Osteoblast (primary cell): ENCODE data around the gene BMI1. TPM values are rescaled to one million over a fixed set of nuclear protein-coding genes. Genes with fewer than 3 reads are reported as not detected.

Experiments used
- DNase-seq: peaks from one replicate; pipeline ENCODE4 v3.0.0; 2011; ENCODE audit warnings: low spot score, mixed read lengths; ENCODE audit not compliant: insufficient read length; ENCODE audit errors: missing footprints
- H2AFZ ChIP-seq: 2 replicates; pipeline ENCODE4 v1.6.0; 2011; ENCODE audit warnings: mild to moderate bottlenecking, low read length
- H3K27ac ChIP-seq: 2 replicates; pipeline ENCODE4 v1.5.1; 2011; ENCODE audit warnings: mild to moderate bottlenecking, low read depth, low read length, moderate library complexity
- H3K27me3 ChIP-seq: 2 replicates; pipeline ENCODE4 v1.6.0; 2012; ENCODE audit warnings: mild to moderate bottlenecking, control low read depth, inconsistent platforms, low read length, moderate library complexity; ENCODE audit not compliant: insufficient read depth
- H3K36me3 ChIP-seq: 2 replicates; pipeline ENCODE4 v1.5.1; 2011; ENCODE audit warnings: mild to moderate bottlenecking, low read length, control low read depth, moderate library complexity; ENCODE audit not compliant: insufficient read depth
- H3K4me1 ChIP-seq: 2 replicates; pipeline ENCODE4 v1.5.1; 2011; ENCODE audit warnings: mild to moderate bottlenecking, low read length, control low read depth, moderate library complexity; ENCODE audit not compliant: insufficient read depth
- H3K4me2 ChIP-seq: 2 replicates; pipeline ENCODE4 v1.6.0; 2011; ENCODE audit warnings: mild to moderate bottlenecking, low read length; ENCODE audit not compliant: insufficient read depth
- H3K4me3 ChIP-seq: fragments of 200-600 bp; sonication (generic); 3 replicates; pipeline ENCODE4 v1.5.1; 2012; ENCODE audit warnings: mild to moderate bottlenecking, low read length, inconsistent platforms; ENCODE audit not compliant: insufficient read depth
- H3K79me2 ChIP-seq: 2 replicates; pipeline ENCODE4 v1.6.0; 2012; ENCODE audit warnings: mild to moderate bottlenecking, low read length, control low read depth, inconsistent platforms; ENCODE audit not compliant: insufficient read depth
- H3K9me3 ChIP-seq: 2 replicates; pipeline ENCODE4 v1.5.1; 2011; ENCODE audit warnings: low read depth, low read length, control low read depth
- H4K20me1 ChIP-seq: 2 replicates; pipeline ENCODE4 v1.6.0; 2012; ENCODE audit warnings: mild to moderate bottlenecking, low read length, control low read depth; ENCODE audit not compliant: insufficient read depth
- total RNA-seq: library from RNA; depleted of rRNA; stranded (reverse); fragments of >200 nt; gene quantifications from 2 replicates; pipeline ENCODE4 v1.2.3, GENCODE V29; 2012
- TF ChIP-seq, protein P1 (sequence below): IDR thresholded peaks from 2 replicates; pipeline ENCODE4 v1.5.1; 2011; ENCODE audit warnings: mild to moderate bottlenecking, low read depth, low read length, moderate library complexity; ENCODE audit errors: extremely low read depth

Gene BMI1
- total RNA-seq, 1 donor, result 73.1 TPM

DNA sequence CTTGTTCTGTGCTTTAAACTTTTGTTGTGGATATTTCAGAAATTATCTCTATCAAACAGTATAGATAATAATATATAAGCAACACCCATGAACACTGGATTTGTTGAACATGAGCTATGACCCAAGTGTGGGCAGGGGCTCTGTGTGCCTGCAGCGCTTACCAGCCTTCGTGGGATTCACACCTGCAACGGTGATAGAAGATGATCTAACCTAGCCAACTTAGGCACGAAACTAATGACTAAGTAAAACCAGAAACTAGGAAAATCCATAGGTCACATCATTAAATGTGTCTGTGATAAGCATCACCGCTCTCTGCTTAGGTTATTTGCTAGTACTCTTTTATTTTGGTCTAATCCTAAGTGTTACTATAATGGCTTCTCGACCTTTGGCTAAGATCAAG is 42.4 kb downstream of the BMI1 start:
- Histone ChIP-seq H3K27ac (no peak overlapping the region), H3K4me2 (no peak overlapping the region), H3K4me3 (no peak overlapping the region), H3K4me1 (no peaks in the 10 kb centered on the region), H3K79me2 (no peaks in the 10 kb centered on the region), H4K20me1 (no peaks in the 10 kb centered on the region), H3K27me3 (no peaks in the 10 kb centered on the region), H3K36me3 (no peaks in the 10 kb centered on the region), H2AFZ (no peak overlapping the region), H3K9me3 (no peaks in the 10 kb centered on the region)
- TF ChIP-seq, protein P1, sequence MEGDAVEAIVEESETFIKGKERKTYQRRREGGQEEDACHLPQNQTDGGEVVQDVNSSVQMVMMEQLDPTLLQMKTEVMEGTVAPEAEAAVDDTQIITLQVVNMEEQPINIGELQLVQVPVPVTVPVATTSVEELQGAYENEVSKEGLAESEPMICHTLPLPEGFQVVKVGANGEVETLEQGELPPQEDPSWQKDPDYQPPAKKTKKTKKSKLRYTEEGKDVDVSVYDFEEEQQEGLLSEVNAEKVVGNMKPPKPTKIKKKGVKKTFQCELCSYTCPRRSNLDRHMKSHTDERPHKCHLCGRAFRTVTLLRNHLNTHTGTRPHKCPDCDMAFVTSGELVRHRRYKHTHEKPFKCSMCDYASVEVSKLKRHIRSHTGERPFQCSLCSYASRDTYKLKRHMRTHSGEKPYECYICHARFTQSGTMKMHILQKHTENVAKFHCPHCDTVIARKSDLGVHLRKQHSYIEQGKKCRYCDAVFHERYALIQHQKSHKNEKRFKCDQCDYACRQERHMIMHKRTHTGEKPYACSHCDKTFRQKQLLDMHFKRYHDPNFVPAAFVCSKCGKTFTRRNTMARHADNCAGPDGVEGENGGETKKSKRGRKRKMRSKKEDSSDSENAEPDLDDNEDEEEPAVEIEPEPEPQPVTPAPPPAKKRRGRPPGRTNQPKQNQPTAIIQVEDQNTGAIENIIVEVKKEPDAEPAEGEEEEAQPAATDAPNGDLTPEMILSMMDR, result no peak
- no peak for DNase-seq

DNA sequence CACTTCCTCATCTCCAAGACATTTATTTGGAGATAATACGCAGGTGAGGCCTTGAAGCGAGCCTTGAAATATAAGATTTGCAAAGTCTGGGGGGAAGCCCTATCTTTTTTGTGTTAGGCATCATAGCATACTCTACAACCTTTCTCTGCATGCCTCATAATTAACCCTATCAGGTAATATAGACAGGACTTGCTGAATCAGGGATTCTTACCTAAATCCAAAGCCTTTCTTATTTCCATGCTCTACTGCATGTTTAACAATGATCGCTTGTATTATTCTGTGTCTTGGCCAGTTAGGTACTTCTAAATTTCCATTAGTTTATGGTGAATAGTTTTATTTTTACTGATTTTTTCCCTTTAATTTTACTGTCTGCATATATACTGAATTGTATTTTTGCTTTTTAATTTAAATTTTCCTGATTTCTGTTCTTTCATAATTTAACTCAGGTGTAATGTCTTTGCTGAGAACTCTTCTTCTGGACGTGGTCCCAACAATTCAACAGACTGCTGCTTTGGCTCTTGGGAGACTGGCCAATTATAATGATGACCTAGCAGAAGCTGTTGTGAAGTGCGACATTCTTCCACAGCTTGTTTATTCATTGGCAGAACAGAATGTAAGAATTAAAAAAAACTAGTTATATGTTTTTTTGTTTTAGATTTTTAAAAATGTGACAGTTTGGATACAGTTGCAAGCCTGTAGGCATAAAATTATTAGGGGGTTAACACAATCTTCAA is 43.7 kb downstream of the BMI1 start:
- Histone ChIP-seq H3K4me2 (no peak overlapping the region), H3K4me1 (no peaks in the 10 kb centered on the region), H3K4me3 (no peak overlapping the region), H2AFZ (no peak overlapping the region), H3K9me3 (no peaks in the 10 kb centered on the region), H3K27me3 (no peaks in the 10 kb centered on the region), H3K79me2 (no peaks in the 10 kb centered on the region), H3K27ac (no peak overlapping the region), H4K20me1 (no peaks in the 10 kb centered on the region), H3K36me3 (no peaks in the 10 kb centered on the region)
- no peak for DNase-seq
- TF ChIP-seq, protein P1, result no peak

DNA sequence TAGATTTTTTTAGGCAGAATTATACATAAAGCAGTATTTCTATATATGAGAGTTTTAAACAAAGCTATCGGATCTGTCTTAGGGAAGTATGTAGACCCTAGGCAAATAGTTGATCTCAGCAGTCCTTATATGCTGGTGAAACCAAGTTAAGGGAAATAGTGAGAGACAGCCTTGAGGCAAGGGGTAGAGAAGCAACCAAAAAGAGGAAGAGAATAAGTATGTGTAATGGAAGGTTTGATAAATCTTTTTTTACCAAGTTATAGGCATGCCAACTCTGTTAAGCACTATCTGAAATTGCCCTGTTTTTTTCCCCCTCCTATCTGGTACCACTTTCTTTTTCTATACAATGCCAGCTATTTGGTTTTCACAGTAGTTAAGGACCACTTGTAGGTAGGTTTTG is 44.3 kb downstream of the BMI1 start:
- TF ChIP-seq, protein P1, result no peak
- Histone ChIP-seq H4K20me1 (no peaks in the 10 kb centered on the region), H3K27me3 (no peaks in the 10 kb centered on the region), H3K79me2 (no peaks in the 10 kb centered on the region), H2AFZ (no peak overlapping the region), H3K4me1 (no peaks in the 10 kb centered on the region), H3K36me3 (no peaks in the 10 kb centered on the region), H3K27ac (no peak overlapping the region), H3K4me3 (no peak overlapping the region), H3K4me2 (no peak overlapping the region), H3K9me3 (no peaks in the 10 kb centered on the region)
- DNase-seq, result no peak

DNA sequence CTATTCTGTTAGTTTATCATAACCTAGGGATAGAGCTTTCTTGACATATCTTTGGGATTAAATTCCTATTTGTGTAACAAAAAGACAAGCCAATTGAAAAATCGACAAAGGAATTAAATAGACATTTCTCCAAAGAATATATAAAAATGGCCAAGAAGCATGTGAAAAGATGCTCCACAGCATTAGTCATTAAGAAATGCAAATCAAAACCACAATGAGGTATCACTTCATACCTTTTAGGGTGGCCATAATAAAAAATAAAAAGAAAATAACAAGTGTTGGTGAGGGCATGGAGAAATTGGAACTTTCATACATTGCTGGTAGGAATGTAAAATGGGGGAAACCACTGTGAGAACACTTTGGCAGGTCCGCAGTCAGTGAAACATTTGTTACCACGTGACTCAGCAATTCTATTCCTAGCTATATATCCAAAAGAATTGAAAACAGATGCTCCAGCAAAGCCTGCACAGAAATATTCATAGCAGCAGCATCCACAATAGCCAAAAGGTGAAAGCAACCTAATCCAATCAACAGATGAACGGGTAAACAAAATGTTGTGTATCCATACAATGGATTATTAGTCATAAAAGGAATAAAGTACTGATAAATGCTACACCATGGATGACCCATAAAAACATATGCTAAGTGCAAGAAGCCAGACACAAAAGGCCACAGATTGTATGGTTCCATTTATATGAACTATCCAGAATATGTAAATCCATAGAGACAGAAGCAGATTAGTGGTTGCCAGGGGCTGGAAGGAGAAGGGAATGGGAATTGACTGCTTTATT is 44.9 kb downstream of the BMI1 start:
- TF ChIP-seq, protein P1, result no peak
- no peaks in the 10 kb centered on the region for H4K20me1 ChIP-seq
- DNase-seq, result no peak
- H3K4me2 ChIP-seq, result no peak overlapping the region
- H3K27ac ChIP-seq, result no peak overlapping the region
- H3K79me2 ChIP-seq, result no peaks in the 10 kb centered on the region
- H3K9me3 ChIP-seq, result no peaks in the 10 kb centered on the region
- no peaks in the 10 kb centered on the region for H3K4me1 ChIP-seq
- no peaks in the 10 kb centered on the region for H3K36me3 ChIP-seq
- no peak overlapping the region for H3K4me3 ChIP-seq
- no peaks in the 10 kb centered on the region for H3K27me3 ChIP-seq
- H2AFZ ChIP-seq, result no peak overlapping the region
